PC-9 (cell line): ENCODE measurements around the gene ALDH2.

Experiments used
- EZH2 ChIP-seq: fragments of 200-600 bp; sonication (generic); IDR thresholded peaks from 2 replicates; pipeline ENCODE4 v1.8.0; 2017; ENCODE audit warnings: antibody characterized with exemption, low read depth
- TF ChIP-seq, protein P1 (sequence below): fragments of 200-600 bp; sonication (generic); conservative IDR thresholded peaks from 2 replicates; pipeline ENCODE4 v1.6.1; 2017; ENCODE audit warnings: mixed run types, antibody characterized with exemption, mild to moderate bottlenecking, moderate library complexity

DNA sequence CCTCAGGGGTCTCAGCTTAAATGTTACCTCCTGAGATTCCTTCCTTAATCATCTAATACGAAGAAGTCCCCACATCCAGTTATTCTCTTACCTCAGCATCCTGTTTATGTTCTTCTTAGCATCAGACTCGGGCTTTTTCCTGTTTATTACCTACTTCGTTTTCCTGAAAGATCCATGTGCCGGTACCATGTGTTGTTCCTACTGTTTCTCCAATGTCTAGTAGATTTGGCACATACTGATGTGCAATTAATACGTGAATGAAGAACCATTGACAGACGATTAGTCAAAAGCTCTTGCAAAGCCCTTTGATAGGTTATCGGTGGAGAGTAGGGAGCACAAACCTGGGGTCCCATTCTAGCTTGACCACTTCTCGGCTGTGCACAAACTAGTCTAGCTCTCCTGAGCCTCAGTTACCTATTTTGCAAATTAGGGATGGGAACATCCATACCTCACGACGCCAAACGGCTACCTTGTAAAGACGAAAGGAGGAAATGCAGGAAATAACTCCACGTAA, 74.6 kb downstream of the ALDH2 start:
- no peak for TF ChIP-seq EZH2
- TF ChIP-seq, protein P1, sequence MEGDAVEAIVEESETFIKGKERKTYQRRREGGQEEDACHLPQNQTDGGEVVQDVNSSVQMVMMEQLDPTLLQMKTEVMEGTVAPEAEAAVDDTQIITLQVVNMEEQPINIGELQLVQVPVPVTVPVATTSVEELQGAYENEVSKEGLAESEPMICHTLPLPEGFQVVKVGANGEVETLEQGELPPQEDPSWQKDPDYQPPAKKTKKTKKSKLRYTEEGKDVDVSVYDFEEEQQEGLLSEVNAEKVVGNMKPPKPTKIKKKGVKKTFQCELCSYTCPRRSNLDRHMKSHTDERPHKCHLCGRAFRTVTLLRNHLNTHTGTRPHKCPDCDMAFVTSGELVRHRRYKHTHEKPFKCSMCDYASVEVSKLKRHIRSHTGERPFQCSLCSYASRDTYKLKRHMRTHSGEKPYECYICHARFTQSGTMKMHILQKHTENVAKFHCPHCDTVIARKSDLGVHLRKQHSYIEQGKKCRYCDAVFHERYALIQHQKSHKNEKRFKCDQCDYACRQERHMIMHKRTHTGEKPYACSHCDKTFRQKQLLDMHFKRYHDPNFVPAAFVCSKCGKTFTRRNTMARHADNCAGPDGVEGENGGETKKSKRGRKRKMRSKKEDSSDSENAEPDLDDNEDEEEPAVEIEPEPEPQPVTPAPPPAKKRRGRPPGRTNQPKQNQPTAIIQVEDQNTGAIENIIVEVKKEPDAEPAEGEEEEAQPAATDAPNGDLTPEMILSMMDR = no peak
